ENCODE results near the gene INPP4B.

The INPP4B gene

DNA sequence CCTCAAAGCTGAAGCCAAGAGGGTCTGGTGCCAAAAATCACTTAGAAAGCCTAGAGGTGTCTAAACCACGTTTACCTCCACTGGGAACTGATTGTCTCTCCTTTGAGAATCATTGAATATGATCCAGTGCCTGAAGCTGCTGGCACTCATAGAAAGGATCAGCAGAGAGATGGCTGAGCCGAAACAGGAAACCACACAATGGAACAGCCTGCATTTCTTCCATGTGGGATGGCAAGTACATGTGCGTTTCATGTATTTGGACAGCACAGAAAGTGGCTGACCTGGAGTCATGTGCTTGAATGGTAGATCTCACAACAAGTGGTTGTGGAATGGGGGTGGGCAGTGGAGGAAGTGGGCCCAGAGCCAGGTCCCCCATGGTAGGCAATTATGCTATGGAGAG lies 533.7 kb downstream of the INPP4B start:
- Mint-ChIP-seq H3K36me3 (no peaks in the 10 kb centered on the region), H3K27me3 (no peaks in the 10 kb centered on the region), H3K27ac (no peak overlapping the region), H3K4me1 (no peaks in the 10 kb centered on the region), H3K9me3 (peaks cover 1% of the 10 kb centered on the region), H3K4me3 (no peak overlapping the region)
- ATAC-seq (ENCODE audit: low read depth) = no peak
- DNase-seq (ENCODE audit: low spot score in 2 of 2) = no peak

DNA sequence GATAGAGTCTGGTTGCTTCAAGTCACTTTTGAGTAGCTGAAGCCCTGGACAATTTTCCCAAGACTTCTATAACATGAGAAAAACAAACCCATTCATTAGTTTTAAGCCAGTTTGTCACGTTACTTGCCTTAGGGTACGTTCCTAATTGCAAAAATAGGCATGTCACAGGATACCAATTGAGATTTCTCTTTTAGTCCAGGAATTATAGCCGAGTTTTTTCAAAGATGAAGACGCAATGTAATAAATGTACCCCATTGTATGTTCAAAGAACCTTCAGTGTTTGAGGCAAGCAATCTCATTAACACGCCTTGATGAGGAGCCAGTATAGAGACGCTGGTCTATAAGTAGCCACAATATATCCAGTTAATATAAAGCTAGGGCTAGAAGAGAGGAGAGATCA lies 534.2 kb downstream of the INPP4B start:
- Mint-ChIP-seq H3K27ac (no peak overlapping the region), H3K9me3 (peaks cover under 1% of the 10 kb centered on the region), H3K27me3 (no peaks in the 10 kb centered on the region), H3K4me3 (no peak overlapping the region), H3K36me3 (no peaks in the 10 kb centered on the region), H3K4me1 (no peaks in the 10 kb centered on the region)
- DNase-seq (ENCODE audit: low spot score in 2 of 2) = no peak
- ATAC-seq (ENCODE audit: low read depth) = no peak

DNA sequence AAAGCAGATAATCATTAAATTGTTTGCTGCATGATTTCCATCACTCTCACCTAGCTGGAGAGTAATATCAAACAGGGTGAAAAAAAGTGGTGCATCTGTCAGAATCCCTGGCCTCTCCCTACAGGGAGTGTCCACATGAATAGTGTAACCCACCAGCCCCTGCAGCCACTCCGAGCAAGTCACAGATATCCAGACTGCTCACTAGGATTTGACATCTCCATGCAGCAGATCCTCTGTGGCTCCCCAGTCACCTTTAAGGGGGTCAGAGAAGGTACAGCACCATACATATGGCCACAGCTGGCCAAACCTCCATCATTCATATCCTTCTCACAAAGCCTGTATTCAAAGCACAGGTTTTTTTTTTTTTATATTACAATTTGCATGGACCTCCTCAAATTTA lies 536.3 kb downstream of the INPP4B start:
- Mint-ChIP-seq H3K27me3 (no peaks in the 10 kb centered on the region), H3K4me3 (no peak overlapping the region), H3K9me3 (no peaks in the 10 kb centered on the region), H3K4me1 (no peaks in the 10 kb centered on the region), H3K36me3 (no peaks in the 10 kb centered on the region), H3K27ac (no peak overlapping the region)
- DNase-seq (ENCODE audit: low spot score in 2 of 2) (no peak), ATAC-seq (ENCODE audit: low read depth) (no peak)

DNA sequence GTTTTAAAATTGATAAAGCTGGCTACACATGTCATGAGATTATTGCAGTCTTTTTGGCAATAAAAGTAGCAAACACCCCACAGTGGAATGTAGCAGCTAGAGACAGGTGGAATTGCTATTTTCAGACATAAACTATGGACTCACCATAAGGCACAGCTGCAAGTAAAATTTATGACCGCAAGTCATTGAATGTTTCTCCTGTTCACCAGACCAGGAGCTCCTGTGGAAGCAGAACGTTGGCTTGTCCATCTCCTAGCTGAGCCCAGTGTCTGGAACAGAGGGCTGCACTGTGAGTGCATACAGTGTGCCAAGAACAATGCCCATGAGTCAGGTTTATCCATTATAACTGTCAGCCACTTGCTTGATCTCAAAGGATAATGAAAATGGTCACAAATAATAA lies 538.2 kb downstream of the INPP4B start:
- Mint-ChIP-seq H3K4me3 (no peak overlapping the region), H3K4me1 (no peaks in the 10 kb centered on the region), H3K9me3 (no peaks in the 10 kb centered on the region), H3K27ac (no peak overlapping the region), H3K36me3 (no peaks in the 10 kb centered on the region), H3K27me3 (no peaks in the 10 kb centered on the region)
- no peak for ATAC-seq (ENCODE audit: low read depth)
- no peak for DNase-seq (ENCODE audit: low spot score in 2 of 2)

DNA sequence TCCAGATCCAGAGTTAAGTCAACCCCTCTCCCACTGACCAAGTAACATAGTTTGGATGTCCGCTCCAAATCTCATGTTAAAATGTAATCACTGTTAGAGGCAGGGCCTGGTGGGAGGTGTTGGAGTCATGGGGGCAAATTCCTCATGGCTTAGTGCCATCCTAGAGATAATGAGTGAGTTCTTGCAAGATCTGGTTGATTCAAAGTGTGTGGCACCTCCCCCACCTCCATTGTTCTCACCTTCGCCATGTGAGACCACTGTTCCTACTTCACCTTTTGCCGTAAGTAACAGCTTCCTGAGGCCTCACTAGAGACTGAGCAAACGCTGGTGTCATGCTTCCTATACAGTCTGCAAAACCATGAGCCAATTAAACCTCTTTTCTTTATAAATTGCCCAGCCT lies 548.8 kb downstream of the INPP4B start:
- Mint-ChIP-seq H3K4me1 (peaks cover 2% of the 10 kb centered on the region), H3K27ac (no peak overlapping the region), H3K27me3 (no peaks in the 10 kb centered on the region), H3K9me3 (peaks cover 1% of the 10 kb centered on the region), H3K4me3 (no peak overlapping the region), H3K36me3 (no peaks in the 10 kb centered on the region)
- DNase-seq (ENCODE audit: low spot score in 2 of 2) = no peak
- no peak for ATAC-seq (ENCODE audit: low read depth)

DNA sequence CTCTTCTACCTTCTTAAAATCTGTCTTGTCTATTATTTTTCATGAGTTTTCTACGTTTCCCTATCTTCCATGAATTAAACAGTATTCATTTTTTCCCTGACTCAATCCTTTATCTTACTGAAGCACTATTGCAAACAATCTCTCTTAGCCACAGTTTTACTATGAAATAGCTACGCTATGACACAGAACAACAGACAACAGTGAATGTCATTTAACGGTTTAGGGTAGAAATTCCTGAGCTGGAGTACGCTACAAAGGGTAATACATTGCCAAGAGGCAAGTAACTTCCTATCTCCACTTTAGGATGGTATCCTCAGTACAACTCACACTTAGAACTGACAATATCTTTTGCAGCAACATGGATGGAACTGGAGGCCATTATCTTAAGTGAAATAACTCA lies 552.6 kb downstream of the INPP4B start:
- peaks cover 5% of the 10 kb centered on the region for H3K9me3 Mint-ChIP-seq
- H3K4me1 Mint-ChIP-seq = peaks cover 2% of the 10 kb centered on the region
- H3K27ac Mint-ChIP-seq = no peak overlapping the region
- no peak for ATAC-seq (ENCODE audit: low read depth)
- no peaks in the 10 kb centered on the region for H3K27me3 Mint-ChIP-seq
- no peak overlapping the region for H3K4me3 Mint-ChIP-seq
- no peak for DNase-seq (ENCODE audit: low spot score in 2 of 2)
- no peaks in the 10 kb centered on the region for H3K36me3 Mint-ChIP-seq

DNA sequence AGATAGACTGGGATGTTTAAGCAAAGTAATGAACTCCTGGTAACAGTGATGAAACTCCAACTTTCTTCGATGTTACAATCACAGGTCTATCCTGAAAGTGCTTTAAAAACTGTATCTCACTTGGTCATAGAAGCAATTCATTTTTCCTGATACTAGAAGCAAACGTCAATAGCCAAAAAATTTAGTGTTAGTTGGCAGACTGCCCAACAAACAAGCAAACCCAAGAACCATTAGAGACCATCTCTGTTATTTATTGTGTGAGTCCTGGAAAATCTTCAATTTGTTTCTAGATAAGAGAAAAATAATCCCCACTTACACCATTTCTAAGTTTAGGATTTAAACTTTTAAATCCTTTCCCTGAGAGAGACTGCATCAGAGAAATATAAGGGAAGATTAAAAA lies 553.9 kb downstream of the INPP4B start:
- peaks cover 4% of the 10 kb centered on the region for H3K9me3 Mint-ChIP-seq
- no peak for ATAC-seq (ENCODE audit: low read depth)
- no peak overlapping the region for H3K27ac Mint-ChIP-seq
- no peaks in the 10 kb centered on the region for H3K27me3 Mint-ChIP-seq
- H3K36me3 Mint-ChIP-seq = no peaks in the 10 kb centered on the region
- no peak overlapping the region for H3K4me3 Mint-ChIP-seq
- peaks cover 2% of the 10 kb centered on the region for H3K4me1 Mint-ChIP-seq
- DNase-seq (ENCODE audit: low spot score in 2 of 2) = no peak

DNA sequence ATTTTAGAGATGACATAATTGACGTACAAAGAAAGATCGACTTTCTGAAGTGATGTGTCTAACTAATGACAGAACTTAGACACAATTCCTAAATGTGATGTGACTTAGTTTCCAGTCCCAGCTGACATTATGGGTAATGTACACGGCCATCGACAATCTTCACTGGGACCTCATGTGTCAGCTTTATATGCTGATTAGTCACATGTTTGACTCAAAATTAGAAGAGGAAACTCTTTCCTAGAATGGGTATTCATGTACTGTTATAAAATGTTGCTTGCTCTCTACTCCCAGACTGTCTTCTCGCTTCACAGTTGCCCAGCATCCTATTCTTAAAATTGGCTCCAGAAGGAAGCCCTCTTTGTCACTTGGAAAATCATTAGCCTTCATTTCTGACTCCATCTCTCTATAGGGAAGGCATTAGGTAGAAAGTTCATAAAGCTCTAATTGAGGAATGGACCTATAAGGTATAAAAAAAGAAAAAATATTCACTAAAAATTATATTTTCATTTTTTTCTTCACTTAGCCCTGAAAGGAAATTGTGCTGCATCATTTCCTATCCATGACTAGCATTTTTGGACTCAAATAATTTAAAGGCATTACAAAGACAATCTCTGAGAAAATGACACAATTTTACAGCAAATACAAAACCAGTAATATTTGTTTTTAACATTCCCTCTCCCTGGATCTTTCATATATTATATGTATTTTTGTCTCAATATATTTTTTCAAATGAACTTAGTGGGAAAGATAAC lies 554.6 kb downstream of the INPP4B start:
- Mint-ChIP-seq H3K27me3 (no peaks in the 10 kb centered on the region), H3K4me1 (peaks cover 2% of the 10 kb centered on the region), H3K9me3 (peaks cover 4% of the 10 kb centered on the region), H3K36me3 (no peaks in the 10 kb centered on the region), H3K4me3 (no peak overlapping the region), H3K27ac (no peak overlapping the region)
- ATAC-seq (ENCODE audit: low read depth) (no peak), DNase-seq (ENCODE audit: low spot score in 2 of 2) (no peak)

DNA sequence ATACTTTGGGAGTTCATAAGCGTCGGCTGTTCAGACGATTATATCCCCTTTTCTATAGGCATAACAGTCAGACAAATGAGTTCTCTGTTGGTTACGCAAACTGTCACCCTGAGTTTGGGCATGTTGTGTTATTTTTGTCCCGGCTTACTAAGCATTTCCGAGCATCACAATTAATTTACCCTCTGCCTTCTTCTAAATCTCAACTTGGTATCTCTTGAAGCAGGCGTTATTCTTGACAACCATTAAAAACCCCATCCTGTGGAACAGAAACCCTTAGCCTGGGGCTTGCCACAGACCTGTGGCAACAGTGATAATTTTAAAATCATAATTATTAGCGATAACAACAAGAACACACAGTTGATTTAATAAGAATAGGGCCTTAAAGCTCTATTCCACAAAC lies 558.7 kb downstream of the INPP4B start:
- Mint-ChIP-seq H3K9me3 (peaks cover 4% of the 10 kb centered on the region), H3K27me3 (no peaks in the 10 kb centered on the region), H3K4me3 (no peak overlapping the region), H3K27ac (no peak overlapping the region), H3K4me1 (no peaks in the 10 kb centered on the region), H3K36me3 (no peaks in the 10 kb centered on the region)
- no peak for DNase-seq (ENCODE audit: low spot score in 2 of 2)
- no peak for ATAC-seq (ENCODE audit: low read depth)

DNA sequence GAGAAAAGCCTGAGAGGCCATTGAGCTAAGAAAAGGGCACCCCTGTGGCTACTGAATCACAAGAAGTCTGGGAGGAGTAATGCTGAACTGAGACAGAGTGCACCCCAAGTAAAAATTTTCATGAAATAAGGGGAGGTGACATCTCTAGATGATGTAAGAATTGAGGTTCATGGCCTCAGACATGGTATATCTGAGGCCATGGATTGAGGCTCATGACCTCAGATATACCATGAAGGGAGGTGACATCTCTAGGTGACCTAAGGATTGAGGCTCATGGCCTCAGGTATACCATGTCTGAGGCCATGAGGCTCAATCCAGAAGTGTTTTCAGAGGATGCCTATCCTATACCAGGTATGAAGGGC lies 560.9 kb downstream of the INPP4B start:
- Mint-ChIP-seq H3K4me3 (no peak overlapping the region), H3K9me3 (peaks cover 4% of the 10 kb centered on the region), H3K36me3 (no peaks in the 10 kb centered on the region), H3K27ac (no peak overlapping the region), H3K27me3 (no peaks in the 10 kb centered on the region), H3K4me1 (no peaks in the 10 kb centered on the region)
- DNase-seq (ENCODE audit: low spot score in 2 of 2) (no peak), ATAC-seq (ENCODE audit: low read depth) (no peak)

DNA sequence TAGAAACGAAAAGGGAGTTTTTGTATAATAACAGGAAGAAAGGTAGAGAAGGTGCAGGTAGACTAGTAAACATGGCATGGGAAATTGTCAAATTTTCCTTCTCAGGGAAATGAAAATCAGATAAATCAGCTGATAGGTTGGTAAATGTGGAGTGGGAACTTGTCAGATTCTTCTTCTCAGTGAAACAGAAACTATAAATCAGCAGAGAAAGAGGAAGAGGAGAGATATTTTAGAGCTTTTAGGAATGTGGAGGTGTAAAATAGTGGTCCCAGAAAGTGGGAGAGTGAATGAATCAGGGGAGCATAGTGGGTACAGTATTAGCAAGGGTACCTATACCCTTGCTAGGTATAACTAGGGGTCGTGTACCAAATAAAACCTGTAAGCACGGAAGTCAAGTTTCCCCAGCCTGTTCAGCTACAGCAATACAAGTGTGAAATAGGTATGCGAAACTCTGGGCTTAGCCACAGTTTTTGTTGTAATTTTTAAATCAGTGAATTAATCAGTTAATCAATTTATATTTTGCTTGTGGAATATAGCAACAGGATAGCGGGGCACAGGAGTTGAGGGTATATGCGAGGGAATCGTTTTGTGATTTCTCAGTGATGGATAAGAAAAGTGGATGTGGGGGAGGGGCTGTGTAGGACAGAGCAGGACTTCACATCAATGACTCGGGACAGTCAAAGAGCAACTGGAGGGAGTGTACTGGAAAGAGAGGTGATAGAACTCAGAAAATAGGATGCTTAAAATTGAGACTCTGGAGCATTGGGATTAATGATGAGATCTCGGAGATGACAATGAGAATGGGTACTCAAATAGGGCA lies 561.5 kb downstream of the INPP4B start:
- no peak overlapping the region for H3K27ac Mint-ChIP-seq
- H3K4me3 Mint-ChIP-seq = no peak overlapping the region
- H3K27me3 Mint-ChIP-seq = no peaks in the 10 kb centered on the region
- no peaks in the 10 kb centered on the region for H3K36me3 Mint-ChIP-seq
- peaks cover under 1% of the 10 kb centered on the region for H3K9me3 Mint-ChIP-seq
- no peak for ATAC-seq (ENCODE audit: low read depth)
- H3K4me1 Mint-ChIP-seq = no peaks in the 10 kb centered on the region
- DNase-seq (ENCODE audit: low spot score in 2 of 2) = no peak

DNA sequence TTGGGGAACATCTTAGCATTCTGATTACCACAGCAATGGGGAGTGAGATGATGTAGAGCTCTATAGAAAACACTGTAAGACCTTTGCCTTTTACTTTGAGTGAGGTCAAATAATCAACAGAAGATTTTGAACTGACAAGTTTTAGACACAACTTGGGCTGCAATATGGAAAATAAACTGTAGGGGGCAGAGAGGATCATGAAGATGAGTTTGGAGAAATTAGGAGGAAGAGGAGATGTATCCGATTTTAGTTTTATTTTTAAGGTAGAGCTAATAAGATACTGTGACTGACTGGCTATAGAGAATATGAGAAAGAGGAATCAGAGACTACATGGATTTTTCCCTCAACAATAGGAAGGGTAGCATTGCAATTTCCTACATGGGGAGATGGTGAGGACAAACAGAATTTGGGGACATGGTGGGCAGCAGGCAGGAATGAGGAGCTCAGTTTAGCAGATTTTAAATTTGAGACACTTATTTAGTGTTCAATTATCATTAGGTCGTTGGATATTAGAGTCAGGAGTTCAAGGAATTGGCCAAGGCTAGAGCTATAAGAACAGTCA lies 563.1 kb downstream of the INPP4B start:
- ATAC-seq (ENCODE audit: low read depth) = no peak
- Mint-ChIP-seq H3K36me3 (no peaks in the 10 kb centered on the region), H3K4me3 (no peak overlapping the region), H3K4me1 (no peaks in the 10 kb centered on the region), H3K27me3 (no peaks in the 10 kb centered on the region), H3K27ac (no peak overlapping the region), H3K9me3 (no peaks in the 10 kb centered on the region)
- no peak for DNase-seq (ENCODE audit: low spot score in 2 of 2)

DNA sequence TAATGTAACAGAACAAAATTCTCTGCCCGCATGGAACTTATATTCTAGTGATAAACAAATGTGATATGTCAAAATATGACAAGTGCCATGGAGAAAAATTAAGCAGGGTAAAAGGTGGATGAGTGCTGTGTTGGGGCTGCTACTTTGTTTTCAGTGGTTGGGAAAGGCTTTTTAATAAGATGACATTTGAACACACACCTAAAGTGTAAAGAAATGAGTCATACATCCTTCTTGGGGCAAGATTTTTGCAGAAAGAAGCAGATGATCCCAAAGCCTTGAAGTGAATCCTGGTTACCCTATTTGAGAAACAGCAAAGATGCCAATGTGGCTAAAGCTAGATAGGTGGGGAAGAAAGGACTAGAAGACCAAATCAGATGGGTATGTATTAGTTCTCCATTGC lies 564.1 kb downstream of the INPP4B start:
- H3K27ac Mint-ChIP-seq = no peak overlapping the region
- no peak for ATAC-seq (ENCODE audit: low read depth)
- H3K4me3 Mint-ChIP-seq = no peak overlapping the region
- no peaks in the 10 kb centered on the region for H3K36me3 Mint-ChIP-seq
- no peaks in the 10 kb centered on the region for H3K4me1 Mint-ChIP-seq
- no peaks in the 10 kb centered on the region for H3K9me3 Mint-ChIP-seq
- peaks cover 3% of the 10 kb centered on the region for H3K27me3 Mint-ChIP-seq
- DNase-seq (ENCODE audit: low spot score in 2 of 2) = no peak

DNA sequence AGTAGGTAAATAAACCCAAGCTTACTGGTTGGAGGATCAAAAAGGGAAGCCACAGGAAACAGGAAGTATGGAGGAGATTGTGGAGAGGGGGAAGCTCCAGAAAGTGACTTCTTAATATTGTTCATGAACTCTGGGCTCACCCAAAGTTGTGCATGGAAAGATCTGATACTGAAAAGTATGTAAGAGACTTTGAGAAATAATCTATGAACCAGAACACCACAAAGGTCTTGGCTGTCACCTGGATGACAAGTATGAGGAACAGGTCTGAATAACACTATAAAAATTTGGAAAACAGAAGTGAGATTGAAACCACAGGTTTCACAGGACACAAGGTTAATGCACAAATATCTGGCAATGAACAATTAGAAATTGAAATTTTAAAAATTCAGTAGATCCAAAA lies 567.4 kb downstream of the INPP4B start:
- ATAC-seq (ENCODE audit: low read depth) = no peak
- H3K27ac Mint-ChIP-seq = no peak overlapping the region
- H3K4me1 Mint-ChIP-seq = no peaks in the 10 kb centered on the region
- peaks cover 3% of the 10 kb centered on the region for H3K27me3 Mint-ChIP-seq
- no peaks in the 10 kb centered on the region for H3K36me3 Mint-ChIP-seq
- DNase-seq (ENCODE audit: low spot score in 2 of 2) = no peak
- no peak overlapping the region for H3K4me3 Mint-ChIP-seq
- H3K9me3 Mint-ChIP-seq = no peaks in the 10 kb centered on the region
